Measurements from ENCODE around the gene FNBP1.
A peak's percentile ranks its signal among the peaks of the same experiment; 100 is the strongest.

FNBP1 gene

GRCh38 chr9:129850821-129851550, 192.0 kb downstream of the FNBP1 start:
- DNase-seq, result no peak

- no peak for DNase-seq
Measured at GRCh38 chr9:129849901-129850300, 193.1 kb downstream of the FNBP1 start.

GRCh38 chr9:129848712-129849441, 194.1 kb downstream of the FNBP1 start:
- DNase-seq, result no peak

GRCh38 chr9:129845373-129845772, 197.6 kb downstream of the FNBP1 start:
- DNase-seq, result no peak

GRCh38 chr9:129841071-129841470, 201.9 kb downstream of the FNBP1 start:
- DNase-seq, result no peak

- DNase-seq, result peak; percentile 83 to 96
Measured at GRCh38 chr9:129840034-129840433, 203.0 kb downstream of the FNBP1 start.

- DNase-seq, result no peak
Measured at GRCh38 chr9:129839324-129840023, 203.5 kb downstream of the FNBP1 start.

GRCh38 chr9:129838707-129839259, 204.2 kb downstream of the FNBP1 start:
- no peak for DNase-seq
